NCI-H2107 (cell line): ENCODE data around the gene EVA1A.

ENCODE experiments used
- DNase-seq: peaks from one replicate; lab custom pipeline; 2025; lab: John Stamatoyannopoulos, UW

Gene EVA1A

DNA sequence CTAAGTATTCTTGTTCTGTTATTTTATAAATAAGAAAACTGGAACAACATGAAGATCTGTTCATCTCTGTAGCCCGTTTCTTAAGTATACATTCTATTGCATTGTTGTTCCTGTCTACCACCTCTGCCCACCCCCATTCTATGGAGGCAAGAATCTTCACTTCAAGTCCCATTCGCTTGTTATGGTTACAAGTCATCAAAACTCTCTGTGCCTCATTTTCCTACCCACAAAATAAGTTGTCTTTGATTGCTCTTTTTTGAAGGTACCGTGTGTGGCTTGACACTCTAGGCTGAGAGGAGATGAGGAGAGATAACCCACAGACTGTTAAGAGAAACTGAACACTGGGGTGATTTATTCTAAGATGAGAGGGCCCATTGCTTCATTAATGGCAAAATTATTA is 2.9 kb upstream of the EVA1A start:
- no peak for DNase-seq

DNA sequence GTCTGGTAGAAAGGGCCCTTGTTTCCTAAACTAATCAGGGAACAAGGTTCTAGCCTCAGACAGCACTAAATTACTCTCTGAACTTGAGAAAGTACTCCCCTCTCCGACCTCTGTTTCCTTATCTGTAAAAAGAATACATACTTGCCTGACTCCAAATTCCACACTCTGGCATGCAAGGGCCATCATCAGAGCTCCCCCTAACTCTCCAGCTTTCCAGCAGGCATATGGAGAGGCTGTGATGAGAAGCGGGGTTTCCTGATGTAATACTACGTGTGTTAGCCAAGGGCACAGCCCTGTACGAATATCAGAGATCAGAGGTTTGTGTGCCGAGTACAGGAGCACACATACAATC is 1.8 kb upstream of the EVA1A start:
- no peak for DNase-seq

DNA sequence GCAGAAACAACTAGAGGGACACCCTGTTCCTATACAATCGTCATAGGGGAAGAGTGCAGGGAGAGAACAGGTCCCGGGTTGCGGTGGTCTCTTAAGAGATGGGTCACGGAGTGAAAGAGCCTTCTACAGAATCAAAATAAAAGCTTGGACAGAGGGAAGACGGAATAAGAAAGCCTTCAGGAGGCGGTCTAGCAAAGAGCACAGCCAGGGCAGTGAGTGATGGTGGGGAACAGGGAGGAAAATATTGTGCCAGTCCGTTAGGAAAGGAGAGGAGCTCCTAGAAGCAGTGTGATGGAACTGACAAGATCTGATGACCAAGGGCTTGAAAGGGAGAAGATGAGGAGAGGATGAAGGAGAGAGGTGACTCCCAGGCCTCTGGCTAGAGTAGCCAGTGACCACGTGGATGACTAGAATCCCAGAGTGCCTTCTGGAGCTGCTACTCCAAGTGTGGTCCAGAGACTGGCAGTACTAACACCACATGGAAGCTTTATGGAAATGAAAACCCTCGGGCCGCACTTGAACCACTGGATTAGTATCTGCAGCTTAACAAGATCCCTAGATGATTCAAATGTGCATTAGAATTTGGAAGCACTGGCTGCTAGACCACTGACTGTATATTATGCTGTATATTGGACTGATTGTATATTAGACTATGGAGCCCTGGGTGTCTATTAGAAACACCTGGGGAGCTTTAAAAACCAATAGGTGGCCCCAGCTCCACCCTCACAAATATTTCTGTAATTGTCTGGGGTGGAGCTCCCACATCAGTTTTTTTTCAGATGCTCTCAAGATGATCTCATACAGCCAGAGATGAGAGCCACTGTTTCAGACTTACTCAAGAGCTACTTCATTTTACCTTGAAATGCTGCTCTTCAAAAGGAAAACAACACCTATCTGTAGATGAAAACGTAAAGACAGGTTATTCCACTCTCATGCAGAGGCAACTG is 1.1 kb upstream of the EVA1A start:
- DNase-seq = no peak

DNA sequence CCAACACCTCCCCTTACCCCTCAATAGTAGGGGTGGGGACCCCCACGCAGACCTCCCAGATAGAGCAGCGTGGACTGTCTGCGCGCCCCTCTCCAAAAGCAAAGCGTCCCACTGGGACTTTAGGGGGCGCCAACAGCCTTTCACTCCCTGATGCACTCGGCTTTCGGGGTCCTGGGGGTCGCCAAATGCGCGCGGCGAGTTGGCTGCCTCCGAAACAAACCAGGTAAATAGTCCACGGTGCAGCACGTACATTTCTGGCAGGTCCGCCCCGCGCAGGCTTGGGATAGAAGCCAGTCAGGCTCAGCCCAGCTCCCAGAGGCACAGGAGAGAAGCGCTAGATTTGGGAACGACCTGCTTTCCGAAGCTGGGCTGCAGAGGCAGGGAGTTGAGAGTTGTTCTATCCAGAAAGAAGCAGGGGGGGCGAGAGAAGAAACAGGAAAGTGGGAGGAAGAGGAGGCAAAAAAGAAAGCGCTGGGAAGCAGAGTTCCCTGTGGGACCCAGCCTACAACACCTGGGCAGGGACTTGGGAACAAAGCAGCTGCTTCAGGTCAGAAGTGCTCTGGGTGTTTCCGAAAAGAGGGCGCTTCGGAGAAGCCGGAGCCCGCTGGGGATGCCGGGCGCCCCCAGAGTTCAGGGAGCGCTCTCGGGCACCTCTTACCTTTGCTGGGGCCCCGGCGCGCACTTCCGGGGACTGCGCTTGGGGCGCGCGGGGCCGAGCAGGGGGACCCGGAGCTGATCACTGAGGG is 544 bp downstream of the EVA1A start:
- DNase-seq = no peak

DNA sequence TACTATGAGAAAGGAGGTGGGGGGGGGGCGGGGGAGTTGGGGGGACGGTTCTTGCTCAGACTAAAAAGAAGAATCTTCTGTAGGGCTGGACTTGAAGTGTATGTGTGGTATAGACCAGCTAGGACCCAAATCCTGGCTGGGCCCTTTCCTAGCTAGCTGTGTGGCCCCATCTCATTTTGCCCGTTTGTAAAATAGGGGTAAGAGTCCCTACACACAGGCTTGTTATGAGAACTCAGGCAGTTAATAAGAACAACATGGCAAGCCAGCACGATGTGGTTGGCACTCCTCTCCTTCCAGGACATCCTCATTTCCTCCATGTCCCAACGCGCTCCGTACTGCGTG is 1.1 kb downstream of the EVA1A start:
- DNase-seq = no peak

DNA sequence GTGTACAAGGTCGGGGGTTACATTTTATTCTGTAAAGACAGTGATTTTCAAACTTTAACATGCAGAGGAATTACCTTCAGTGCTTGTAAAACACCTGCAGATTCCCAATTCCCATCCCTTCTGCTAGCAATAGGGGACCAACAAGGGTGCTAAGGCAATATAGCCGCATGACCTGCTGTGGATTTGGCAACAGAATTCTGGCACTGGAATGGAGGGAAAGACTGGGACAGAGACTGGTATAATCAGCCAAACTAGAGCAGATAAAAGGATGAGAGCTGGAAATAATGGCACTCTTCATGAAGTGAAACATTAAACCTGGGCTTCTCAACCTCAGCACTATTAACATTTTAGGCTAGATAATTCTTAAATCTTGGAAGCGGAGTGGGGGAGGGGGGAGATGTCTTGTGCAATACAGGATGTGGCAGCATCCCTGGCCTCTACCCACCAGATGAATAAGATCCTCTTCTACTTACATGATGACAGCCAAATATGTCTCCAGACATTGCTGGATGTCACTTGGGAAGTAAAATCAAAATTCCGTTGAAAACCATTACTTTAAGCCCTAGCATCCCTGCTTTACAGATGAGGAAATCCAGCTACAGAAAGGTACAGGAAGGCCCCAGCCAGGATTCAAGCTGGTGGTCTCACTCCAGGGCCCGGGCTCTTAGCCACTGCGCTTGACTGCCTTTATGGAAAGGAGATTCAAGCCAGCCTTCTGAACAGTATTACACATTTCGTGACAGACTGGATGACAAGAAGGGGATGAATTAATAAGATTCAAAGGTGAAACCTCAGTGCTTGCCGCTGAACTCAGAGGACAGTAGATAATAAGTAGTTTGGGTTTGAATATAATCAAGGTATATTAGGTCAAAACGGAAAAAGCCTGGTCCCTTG is 1.7 kb downstream of the EVA1A start:
- no peak for DNase-seq

DNA sequence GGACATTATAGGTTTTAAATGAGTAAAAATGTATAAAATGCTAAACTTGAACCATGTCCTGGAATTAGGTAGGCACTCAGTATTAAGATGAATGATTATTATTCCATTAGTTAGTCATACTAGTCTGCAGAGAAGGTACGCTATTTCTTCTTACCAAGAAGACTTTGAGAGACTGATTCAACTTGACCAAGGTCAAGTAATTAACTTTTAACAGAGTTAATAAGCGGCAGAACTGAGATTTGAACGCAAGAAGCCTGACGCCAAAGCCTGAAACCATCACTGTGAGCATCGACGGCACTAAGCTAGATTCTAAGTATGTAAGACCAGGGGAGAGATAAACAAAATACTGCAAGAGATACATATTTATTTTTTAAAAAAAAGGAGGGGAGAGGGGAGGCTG is 2.6 kb downstream of the EVA1A start:
- no peak for DNase-seq

DNA sequence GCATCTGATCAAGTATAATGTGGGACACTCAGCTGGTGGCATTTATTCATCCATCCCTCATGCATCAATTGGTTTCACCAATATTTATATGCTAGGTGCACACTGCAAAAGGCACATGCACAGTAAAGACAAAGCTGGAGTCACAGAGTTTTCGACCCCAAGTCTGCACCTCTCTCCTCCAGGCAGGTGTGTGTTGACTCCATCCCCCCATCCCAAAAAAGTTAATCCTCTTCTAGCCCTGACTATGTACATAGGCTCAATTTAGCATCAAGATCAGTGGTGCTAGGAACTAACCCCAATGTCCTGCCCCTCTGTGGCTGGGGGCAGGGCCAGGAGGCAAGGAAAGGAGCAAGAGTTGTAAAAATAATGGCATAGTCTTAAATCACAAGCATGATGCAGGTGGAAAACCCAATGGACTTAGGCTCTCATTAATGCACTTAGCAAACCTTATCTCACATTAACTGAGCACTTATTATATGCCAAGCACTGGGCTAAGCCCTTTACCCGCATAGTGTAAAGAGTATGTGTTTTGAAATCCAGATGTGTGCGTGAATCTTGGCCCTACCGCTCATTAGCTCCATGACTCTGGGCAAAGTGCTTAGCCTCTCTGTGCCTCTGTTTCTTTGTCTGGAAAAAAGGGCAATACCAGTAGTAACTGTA is 3.1 kb downstream of the EVA1A start:
- DNase-seq = no peak

DNA sequence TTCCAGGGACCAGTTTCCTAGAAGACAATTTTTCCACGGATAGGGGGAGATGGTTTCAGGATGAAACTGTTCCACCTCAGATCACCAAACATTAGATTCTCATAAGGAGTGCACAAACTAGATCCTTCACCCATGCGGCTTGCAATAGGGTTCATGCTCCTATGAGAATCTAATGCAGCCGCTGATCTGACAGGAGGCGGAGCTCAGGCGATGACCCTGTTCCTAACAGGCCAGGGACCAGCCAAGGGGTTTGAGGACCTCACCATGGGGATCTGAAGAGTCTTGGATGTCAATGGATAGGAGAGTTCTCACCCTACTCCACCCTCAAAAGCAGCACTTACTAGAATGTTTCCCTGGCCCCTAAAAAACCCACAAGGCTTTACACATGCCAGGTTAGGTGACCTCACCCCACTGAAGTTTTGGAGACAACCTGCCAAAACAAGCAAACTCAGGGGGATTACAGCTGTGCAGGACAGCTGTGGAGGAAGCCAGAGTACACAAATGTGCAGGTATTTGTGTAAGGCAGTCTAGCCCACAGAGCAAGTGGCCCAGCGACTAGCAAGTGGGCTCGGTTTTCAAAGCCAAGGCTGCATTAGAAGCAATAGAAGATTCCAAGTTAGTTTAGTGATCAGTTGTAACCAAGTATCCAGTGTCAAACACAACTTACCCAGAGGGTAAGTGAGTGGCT is 3.9 kb downstream of the EVA1A start:
- DNase-seq = no peak

DNA sequence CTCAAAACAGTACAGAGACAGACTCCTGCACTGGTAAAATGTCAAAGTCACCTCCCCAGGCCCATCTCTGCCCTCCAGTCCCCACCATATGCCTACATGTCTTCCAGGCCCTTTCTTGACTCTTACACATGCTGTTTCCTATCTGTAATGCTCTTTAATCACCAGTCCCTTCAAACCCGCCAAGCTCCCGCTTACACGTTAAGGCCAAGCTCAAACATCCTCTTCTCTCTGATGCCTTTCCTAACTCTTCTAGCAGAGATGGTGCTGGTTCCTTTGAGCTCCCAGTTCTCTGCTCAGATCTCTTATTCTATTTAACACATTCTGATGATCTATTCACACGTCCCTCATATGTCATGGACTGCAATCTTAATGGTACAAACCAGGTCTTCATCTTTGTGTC is 5.0 kb downstream of the EVA1A start:
- DNase-seq = no peak

DNA sequence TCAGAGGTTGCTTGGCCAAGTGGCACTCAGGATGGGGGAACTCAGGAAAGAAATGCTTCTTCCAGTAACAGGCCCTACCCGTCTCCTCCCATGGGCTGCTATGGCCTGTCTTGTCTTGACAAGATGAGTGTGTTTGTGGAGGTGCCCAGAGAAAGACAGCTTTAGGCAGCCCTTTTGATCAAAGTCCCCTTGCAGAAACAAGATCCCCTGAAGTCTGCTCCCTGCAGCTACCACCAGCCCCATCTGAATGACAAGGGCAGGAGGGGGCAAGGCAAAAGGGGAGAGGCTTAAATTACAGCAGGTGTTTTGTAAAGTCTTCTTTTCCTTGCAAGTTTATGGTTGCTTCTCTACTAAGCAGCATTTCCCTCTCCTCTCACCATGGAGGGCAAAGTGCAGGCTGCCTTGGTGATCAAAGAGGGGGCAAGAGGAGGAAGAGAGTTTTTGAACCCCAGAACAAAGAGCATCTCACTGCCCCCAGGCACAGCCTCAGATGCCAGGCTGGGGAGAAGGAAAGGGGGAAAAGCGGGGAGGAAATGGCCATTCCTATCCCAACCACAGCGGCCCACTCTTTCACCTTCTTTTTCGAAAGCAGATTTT is 6.7 kb downstream of the EVA1A start:
- no peak for DNase-seq

DNA sequence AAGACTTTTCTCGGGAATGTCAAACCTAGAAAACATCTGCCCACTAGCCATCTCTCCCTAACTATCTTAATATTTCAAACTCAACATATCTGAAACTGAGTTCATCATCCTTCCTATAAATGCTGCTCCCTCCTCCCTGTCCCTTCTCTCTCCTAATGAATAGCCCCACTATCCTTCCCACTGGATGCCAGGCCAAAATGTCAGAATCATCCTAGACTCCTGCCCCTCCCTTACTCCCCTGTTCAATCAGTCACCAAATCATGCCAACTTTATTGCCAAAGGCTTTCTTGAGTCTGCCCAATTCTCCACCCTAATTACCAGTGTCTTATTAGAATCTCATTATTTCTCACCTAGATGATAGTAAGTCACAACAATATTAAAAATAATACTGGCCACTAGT is 8.5 kb downstream of the EVA1A start:
- no peak for DNase-seq

DNA sequence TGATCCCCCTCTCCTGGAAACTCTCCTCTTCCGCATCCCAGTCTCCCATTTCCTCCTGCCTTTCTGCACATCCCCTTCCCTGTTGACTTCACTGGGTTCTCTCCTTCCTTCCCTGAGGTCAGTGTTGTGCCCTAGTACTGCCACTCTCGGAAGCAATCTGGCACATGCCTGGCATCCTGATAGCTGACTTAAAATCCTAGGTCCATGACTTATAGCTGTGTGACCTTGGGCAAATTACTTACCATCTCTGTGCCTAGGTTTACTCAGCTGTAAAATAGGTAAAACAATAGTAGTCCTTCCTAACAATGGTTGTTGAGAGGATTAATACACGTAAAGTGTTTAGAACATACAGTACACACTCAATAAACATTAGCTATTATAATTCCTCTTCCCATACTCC is 9.3 kb downstream of the EVA1A start:
- no peak for DNase-seq

DNA sequence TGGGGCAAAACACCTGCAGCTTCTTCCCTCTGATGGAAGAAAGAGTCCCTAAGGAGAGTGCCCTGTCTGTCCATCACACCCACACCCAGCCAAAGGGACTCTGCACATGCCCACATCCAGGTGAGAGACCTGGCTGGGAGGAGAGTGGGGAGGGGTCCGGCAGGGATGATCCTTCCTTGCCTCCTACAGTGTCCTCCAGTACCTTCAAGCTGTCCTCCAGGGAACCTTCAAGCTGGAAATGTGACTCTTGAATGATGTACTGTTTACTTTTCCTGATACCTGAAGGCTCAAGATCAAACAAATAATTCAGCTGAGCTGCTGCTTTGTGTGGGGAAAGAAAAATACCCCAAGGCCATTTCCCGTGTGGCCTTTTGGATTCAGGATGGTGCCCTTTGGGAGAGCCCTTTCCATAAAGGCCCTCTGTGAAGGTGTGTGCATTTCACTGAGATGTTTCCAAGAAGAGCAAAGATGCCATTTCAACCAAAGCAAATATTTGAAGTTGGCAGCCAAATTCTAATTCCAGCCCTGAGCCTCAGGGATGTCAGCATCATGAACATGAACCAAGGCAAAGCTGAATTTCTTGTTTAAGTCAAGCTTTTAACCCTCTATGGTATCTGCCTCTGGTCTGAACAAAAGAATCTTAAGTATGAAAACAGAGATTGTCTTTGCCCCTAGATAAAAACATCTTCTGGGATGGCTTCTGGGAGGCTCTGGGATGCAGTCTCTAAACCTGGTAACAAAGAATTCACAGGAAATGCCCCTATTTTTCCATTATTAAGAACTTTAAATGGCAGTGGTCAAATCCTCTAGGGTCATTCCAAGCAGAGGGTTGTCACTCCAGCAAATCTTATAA is 11.1 kb downstream of the EVA1A start:
- DNase-seq = no peak

DNA sequence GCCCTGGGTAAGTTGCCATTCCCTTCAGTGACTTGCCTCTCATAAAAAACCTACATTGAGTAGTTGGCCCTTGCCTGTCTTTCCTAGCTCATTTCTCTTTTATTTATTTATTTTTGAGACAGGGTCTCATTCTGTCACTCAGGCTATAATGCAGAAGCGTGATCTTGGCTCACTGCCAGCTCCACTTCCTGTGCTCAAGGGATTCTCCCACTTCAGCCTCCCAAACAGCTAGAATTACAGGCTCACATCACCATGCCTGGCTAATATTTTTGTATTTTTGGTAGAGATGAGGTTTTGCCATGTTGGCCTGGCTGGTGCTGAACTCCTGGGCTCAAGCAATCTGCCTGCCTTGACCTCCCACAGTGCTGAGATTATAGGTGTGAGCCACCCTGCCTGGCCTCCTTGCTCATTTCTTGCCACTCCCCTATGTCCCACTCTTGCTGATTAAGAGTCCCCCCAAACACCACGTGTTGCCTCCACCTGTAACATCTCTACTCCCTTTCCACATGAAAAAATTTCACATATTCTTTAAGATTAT is 12.6 kb downstream of the EVA1A start:
- no peak for DNase-seq

DNA sequence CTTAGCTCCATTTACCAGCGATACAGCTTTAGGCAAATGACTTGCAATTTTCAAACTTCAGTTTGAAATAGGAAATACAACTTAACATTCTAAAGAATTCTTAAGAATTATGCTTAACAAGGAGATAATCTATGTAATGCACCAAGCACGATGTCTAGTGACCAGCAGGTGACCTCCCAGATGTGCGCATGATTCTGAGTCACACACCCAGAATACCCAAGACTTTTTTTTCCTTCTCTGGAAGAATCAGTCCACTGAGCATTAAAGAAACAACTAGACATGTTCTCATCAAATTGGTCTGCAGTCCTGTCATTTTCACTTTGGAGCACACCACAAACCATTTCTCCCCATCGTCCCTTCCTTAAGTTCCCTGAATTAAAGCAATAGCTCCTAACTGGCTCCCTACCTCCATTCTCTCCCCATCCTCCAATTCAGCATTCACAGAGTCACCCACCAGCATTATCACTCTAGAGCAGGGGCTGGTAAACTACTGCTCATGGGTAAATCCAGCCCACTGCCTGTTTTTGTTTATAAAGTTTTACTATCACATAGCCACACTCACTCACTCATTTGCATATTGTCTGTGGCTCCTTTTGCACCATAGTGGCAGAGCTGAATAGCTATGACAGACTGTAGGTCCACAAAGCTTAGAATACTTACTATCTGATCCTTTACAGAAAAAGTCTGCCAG is 13.2 kb downstream of the EVA1A start:
- no peak for DNase-seq

DNA sequence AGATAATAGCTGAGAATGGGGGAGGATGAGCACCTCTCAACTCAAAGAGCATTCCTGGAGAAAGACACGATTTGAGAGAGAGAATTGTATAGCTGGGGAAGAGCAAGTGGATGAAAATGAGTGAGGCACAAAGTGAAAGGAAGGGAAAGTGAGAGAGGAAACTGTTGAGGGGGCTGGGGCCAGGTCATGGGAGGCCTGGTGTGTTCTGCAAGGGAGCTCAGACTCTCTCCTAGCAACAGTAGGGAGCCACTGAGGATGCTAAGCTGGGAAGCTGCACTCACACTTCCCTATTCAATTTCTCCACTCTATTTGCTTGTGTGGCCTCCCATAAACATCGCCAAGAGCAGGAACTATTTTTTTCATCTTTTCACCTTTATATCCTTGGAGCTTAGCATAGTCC is 14.8 kb downstream of the EVA1A start:
- no peak for DNase-seq

DNA sequence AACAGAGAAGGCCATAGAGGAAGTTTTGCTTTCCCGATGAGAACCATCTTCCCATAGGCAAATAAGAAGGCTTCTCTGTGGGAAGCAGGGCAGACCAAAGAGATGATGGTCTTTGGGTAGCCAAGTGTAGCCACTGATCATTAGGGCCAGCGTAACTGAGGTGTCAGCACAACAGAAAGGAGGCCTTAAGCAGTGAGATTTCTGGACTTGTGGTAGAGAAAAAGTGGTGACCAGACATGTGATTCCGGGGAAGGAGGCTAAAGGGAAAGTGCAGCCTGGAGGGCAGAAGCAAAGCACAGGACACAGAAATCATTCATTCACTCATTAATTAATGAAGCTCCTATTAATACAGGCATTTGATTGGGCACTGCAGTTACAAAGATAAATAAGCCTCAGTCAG is 15.4 kb downstream of the EVA1A start:
- DNase-seq = no peak

DNA sequence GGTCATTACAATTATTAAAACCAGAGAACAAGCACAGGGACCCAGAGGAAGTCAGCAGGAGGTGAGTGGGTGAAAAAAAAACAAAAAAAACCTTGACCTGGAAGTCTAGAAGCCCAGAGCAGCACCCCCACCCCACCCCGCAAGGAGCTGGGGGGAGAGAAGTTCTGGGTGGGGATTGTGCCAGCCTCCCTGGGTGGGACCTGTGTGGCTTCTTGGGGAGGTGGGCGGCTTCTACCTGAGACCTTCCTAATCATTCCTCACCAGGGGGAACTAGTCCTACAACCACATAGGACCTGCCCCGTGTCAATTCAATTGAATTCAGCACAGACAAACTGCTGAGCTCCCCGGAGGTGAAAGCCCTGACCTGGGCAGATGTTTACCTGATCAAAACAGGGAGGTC is 17.3 kb downstream of the EVA1A start:
- no peak for DNase-seq
